ENCODE results near the gene MTMR1. TPM values are rescaled to one million over a fixed set of nuclear protein-coding genes. Genes with fewer than 3 reads are reported as not detected.

MTMR1 gene
- total RNA-seq, 2 donors from 2014 or later: 16.5 to 18.5 TPM

DNA sequence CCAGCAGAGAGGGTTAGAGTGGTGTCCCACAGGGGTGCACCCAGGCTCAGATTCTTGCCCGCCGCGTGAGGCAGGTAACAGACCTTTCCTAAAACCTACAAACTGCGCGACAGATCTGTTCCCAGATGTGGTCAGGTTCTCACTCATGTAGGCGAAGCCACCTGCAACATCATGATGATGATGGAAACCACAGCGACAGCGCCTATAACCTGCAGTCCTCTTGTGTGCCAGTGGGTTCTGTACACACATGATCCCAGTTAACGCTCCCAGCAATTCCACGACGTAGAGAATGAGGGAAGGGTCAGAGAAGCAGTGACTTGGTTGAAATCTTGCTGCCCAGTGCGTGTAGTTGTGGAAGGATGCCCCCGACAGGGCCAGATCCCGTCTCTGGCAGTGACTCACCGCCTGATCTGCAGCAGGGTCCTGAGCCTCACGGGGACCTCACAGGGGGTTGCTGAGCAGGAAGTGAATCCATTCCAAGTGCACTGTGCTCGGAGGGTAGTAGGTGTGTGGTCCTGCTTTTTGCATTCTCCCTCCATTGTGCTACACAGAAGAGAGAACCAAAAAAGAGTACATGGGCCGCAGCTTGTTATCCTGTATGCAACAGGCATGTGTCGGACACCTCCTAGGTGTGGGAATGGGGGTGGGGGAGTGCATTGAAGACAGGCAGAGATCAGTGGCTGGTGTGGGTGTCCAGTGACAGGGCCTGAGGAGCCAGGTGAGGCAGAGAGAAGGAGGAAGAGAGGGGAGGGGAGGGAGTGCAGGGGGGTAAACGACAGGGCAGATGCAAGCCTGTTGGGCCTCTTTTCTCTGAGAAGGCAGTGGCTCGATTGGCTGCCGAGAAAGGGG lies 66.6 kb downstream of the MTMR1 start:
- H3K4me3 Mint-ChIP-seq: no peak overlapping the region
- H3K9me3 Mint-ChIP-seq: peaks cover 12% of the 10 kb centered on the region
- 83 to 90% methylated on average over 2 to 22 of the region's 22 CpGs for WGBS, 2 experiments (ENCODE audit: insufficient coverage in 1 of 2, insufficient read length in 1 of 2)
- Histone ChIP-seq H3K9me3 (ENCODE audit: control insufficient read depth, low read length) (no peaks in the 10 kb centered on the region), H3K36me3 (ENCODE audit: control insufficient read depth, insufficient read depth, low read length) (no peaks in the 10 kb centered on the region), H3K4me3 (ENCODE audit: low read length) (no peak overlapping the region), H3K4me1 (ENCODE audit: control insufficient read depth, insufficient read depth, low read length) (no peaks in the 10 kb centered on the region), H3K27ac (ENCODE audit: low read depth, low read length) (no peak overlapping the region), H3K9ac (ENCODE audit: extremely low read depth, low read length, poor library complexity, severe bottlenecking) (no peak overlapping the region), H3K27me3 (ENCODE audit: control insufficient read depth, insufficient read depth, low read length, poor library complexity, severe bottlenecking) (no peaks in the 10 kb centered on the region)
- no peak overlapping the region for H3K27ac Mint-ChIP-seq
- no peaks in the 10 kb centered on the region for H3K4me1 Mint-ChIP-seq
- no peak for DNase-seq
- peaks cover 19% of the 10 kb centered on the region for H3K36me3 Mint-ChIP-seq (ENCODE audit: low read depth)
- TF ChIP-seq, protein P1, sequence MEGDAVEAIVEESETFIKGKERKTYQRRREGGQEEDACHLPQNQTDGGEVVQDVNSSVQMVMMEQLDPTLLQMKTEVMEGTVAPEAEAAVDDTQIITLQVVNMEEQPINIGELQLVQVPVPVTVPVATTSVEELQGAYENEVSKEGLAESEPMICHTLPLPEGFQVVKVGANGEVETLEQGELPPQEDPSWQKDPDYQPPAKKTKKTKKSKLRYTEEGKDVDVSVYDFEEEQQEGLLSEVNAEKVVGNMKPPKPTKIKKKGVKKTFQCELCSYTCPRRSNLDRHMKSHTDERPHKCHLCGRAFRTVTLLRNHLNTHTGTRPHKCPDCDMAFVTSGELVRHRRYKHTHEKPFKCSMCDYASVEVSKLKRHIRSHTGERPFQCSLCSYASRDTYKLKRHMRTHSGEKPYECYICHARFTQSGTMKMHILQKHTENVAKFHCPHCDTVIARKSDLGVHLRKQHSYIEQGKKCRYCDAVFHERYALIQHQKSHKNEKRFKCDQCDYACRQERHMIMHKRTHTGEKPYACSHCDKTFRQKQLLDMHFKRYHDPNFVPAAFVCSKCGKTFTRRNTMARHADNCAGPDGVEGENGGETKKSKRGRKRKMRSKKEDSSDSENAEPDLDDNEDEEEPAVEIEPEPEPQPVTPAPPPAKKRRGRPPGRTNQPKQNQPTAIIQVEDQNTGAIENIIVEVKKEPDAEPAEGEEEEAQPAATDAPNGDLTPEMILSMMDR (conservative IDR thresholded peaks at IDR 0.05): no peak
- peaks cover 2% of the 10 kb centered on the region for H3K27me3 Mint-ChIP-seq (ENCODE audit: insufficient read depth)

GRCh38 chrX:150761176-150761818 lies 68.1 kb downstream of the MTMR1 start:
- H3K27ac Mint-ChIP-seq: no peak overlapping the region
- TF ChIP-seq, protein P1 (conservative IDR thresholded peaks at IDR 0.05): no peak
- no peak overlapping the region for H3K4me3 Mint-ChIP-seq
- H3K36me3 Mint-ChIP-seq (ENCODE audit: low read depth): peaks cover 16% of the 10 kb centered on the region
- H3K27ac ChIP-seq (ENCODE audit: low read depth, low read length): no peak overlapping the region
- H3K4me1 Mint-ChIP-seq: peaks cover 1% of the 10 kb centered on the region
- H3K9ac ChIP-seq (ENCODE audit: extremely low read depth, low read length, poor library complexity, severe bottlenecking): no peak overlapping the region
- H3K4me1 ChIP-seq (ENCODE audit: control insufficient read depth, insufficient read depth, low read length): no peaks in the 10 kb centered on the region
- no peaks in the 10 kb centered on the region for H3K36me3 ChIP-seq (ENCODE audit: control insufficient read depth, insufficient read depth, low read length)
- no peaks in the 10 kb centered on the region for H3K27me3 ChIP-seq (ENCODE audit: control insufficient read depth, insufficient read depth, low read length, poor library complexity, severe bottlenecking)
- 79% methylated on average over 2 of the region's 7 CpGs; no CpG with 5 or more reads in 1 of the 2 experiments for WGBS, 2 experiments (ENCODE audit: insufficient coverage in 1 of 2, insufficient read length in 1 of 2)
- H3K9me3 Mint-ChIP-seq: peaks cover 10% of the 10 kb centered on the region
- no peak overlapping the region for H3K4me3 ChIP-seq (ENCODE audit: low read length)
- peaks cover 2% of the 10 kb centered on the region for H3K27me3 Mint-ChIP-seq (ENCODE audit: insufficient read depth)
- DNase-seq: peak; percentile 75
- H3K9me3 ChIP-seq (ENCODE audit: control insufficient read depth, low read length): no peaks in the 10 kb centered on the region

DNA sequence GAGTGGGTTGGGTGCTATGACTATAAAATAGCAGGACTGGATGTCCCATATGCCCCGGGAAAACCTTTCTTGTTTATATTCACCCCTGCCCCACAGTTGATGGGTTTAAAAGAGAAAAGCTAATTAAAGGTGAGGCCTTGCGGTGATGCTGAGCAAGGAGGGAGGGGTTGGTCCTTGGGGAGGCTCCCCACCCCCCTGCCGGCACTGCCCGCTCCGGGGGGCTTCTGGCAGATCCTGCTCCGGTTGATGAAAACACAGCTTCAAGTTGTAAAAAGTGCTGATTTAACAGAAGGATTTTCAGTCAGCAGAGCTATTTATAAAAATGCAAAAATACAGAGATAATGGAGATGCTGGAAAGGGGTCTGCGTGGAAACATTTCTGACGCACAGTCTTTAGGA lies 68.6 kb downstream of the MTMR1 start:
- Mint-ChIP-seq H3K36me3 (ENCODE audit: low read depth) (peaks cover 20% of the 10 kb centered on the region), H3K27me3 (ENCODE audit: insufficient read depth) (peaks cover 2% of the 10 kb centered on the region), H3K4me1 (peaks cover 3% of the 10 kb centered on the region), H3K9me3 (peaks cover 10% of the 10 kb centered on the region), H3K4me3 (no peak overlapping the region), H3K27ac (no peak overlapping the region)
- WGBS, 2 experiments (ENCODE audit: insufficient coverage in 1 of 2, insufficient read length in 1 of 2): 95 to 100% methylated on average over 1 to 7 of the region's 8 CpGs
- Histone ChIP-seq H3K4me1 (ENCODE audit: control insufficient read depth, insufficient read depth, low read length) (no peaks in the 10 kb centered on the region), H3K9ac (ENCODE audit: extremely low read depth, low read length, poor library complexity, severe bottlenecking) (no peak overlapping the region), H3K36me3 (ENCODE audit: control insufficient read depth, insufficient read depth, low read length) (no peaks in the 10 kb centered on the region), H3K27me3 (ENCODE audit: control insufficient read depth, insufficient read depth, low read length, poor library complexity, severe bottlenecking) (no peaks in the 10 kb centered on the region), H3K27ac (ENCODE audit: low read depth, low read length) (no peak overlapping the region), H3K4me3 (ENCODE audit: low read length) (no peak overlapping the region), H3K9me3 (ENCODE audit: control insufficient read depth, low read length) (no peaks in the 10 kb centered on the region)
- DNase-seq: no peak
- TF ChIP-seq, protein P1 (conservative IDR thresholded peaks at IDR 0.05): no peak

Data from endodermal cell (in vitro differentiated cells).